Pancreas (tissue), 10 donors: Measurements from ENCODE around the gene MINDY3. TPM values are rescaled to one million over a fixed set of nuclear protein-coding genes. Genes with fewer than 3 reads are reported as not detected.
"Not testable (repeated sequence)": the region's sequence is repeated elsewhere in the genome, so short reads cannot be mapped to it uniquely, and the experiment has no call there.

Source experiments
- ATAC-seq, 4 donors: fragments of 200-7000 bp; cut with Tn5 transposase; one replicate each; pipeline versions ENCODE4 v1.8.0 to v1.9.1; 2020; ENCODE audit warnings: mild to moderate bottlenecking in 4 of 4, moderate library complexity in 4 of 4
- DNase-seq, 6 donors: peaks; one replicate each; pipeline ENCODE4 v3.0.0-alpha.2; 2020
- FAIRE-seq: peaks from 2 replicates; lab custom pipeline; 2012; peaks lifted over from hg19 to GRCh38; lab: Jason Lieb, UNC
- H3K27ac ChIP-seq, 4 donors: fragments of 200-600 bp; sonication (generic); 1 replicate in 3 of 4; 2 replicates in 1 of 4; pipeline versions ENCODE4 v1.5.0 to v1.8.0; 2020
- H3K27me3 ChIP-seq, 4 donors: fragments of 200-600 bp; one replicate each; pipeline ENCODE4 v1.8.0; 2021
- H3K36me3 ChIP-seq, 3 donors: fragments of 200-600 bp; sonication (generic) in 1 of 3; one replicate each; pipeline versions ENCODE4 v1.5.0 to v1.8.0; 2020 to 2021
- H3K4me1 ChIP-seq, 3 donors: fragments of 200-600 bp; one replicate each; pipeline ENCODE4 v1.8.0; 2021
- H3K4me3 ChIP-seq, 4 donors: fragments of 200-600 bp; sonication (generic) in 2 of 4; one replicate each; pipeline versions ENCODE4 v1.5.0 to v1.8.0; 2020 to 2021
- H3K9me3 ChIP-seq, 4 donors: fragments of 200-600 bp; one replicate each; pipeline ENCODE4 v1.8.0; 2021
- CTCF ChIP-seq, 4 donors: fragments of 200-600 bp; sonication (generic) in 3 of 4; IDR thresholded peaks; one replicate each; pipeline versions ENCODE4 v1.5.0 to v1.8.0; 2021; ENCODE audit warnings: antibody characterized with exemption in 4 of 4
- WGBS, 2 donors: extraction: QIAGEN DNeasy Blood & Tissue Kit; methylation state at CpG; one replicate each; pipeline ENCODE4 v1.1.7; 2013; 5-methylcytosine and 5-hydroxymethylcytosine counted together
- intact Hi-C, 3 donors: fragments of 100-400 bp; cut with DNase I; formaldehyde crosslinking; loops; one replicate each; pipeline versions ENCODE4 v1.11.1 to v1.14.2; 2022
- polyA plus RNA-seq, 2 donors: library from polyadenylated mRNA; stranded (reverse); fragments of 200-250 nt; gene quantifications; one replicate each; pipeline ENCODE4 v1.2.3, GENCODE V29; 2013
- total RNA-seq, 6 donors: library from RNA; stranded (reverse); fragmentation: NEBNext Ultra II Directional in 4 of 6; extraction: Animal tissue kit (Norgen Biotek cat#: 25700) in 4 of 6; gene quantifications; one replicate each; pipeline versions ENCODE4 v1.2.1 to v1.2.4, GENCODE V29; 2021 to 2023
- donor health status: healthy with polysubstance abuse.
- donor health status: DM: no; HTN: no; CAD: no; lungs with moderate emphysema.
- donor health status: DM: no; HTN: no; CAD: no.
- donor health status: control.
- donor health status: control.
- donor health status: Bipolar disorder and iron deficiency.
- donor health status: DM: yes; HTN: yes; CAD: no.
- donor health status: DM: no; HTN: no; CAD: no.
- donor health status: DM: no; HTN: no; CAD: no.
- donor health status: DM: yes; HTN: yes; CAD: no.

Gene MINDY3
- total and polyA plus RNA-seq, 8 donors, result 6.9 to 14.6 (median 11.6) TPM

DNA sequence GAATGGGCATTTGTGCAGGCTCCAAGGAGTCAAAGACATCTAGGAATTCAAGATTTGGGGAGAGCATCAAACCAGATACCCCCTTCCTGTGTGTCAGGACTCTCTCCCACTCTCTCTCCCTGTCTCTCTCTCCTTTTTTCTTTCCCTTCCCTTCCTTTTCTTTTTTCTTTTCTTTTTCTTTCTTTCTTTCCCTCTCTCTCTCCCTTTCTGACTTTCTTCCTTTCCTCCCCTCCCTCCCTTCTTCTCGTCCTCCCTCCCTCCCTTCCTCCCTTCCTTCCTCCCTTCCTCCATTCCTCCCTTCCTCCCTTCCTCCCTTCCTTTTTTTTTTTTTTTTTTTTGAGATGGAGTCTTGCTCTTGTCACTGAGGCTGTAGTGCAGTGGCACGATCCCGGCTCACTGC, 24.1 kb upstream of the MINDY3 start:
- Histone ChIP-seq H3K9me3 (no peaks in the 10 kb centered on the region), H3K4me3 (no peak overlapping the region), H3K36me3 (no peaks in the 10 kb centered on the region), H3K27me3 (peaks cover 0 to 4% (median 0%) of the 10 kb centered on the region in 4 donors), H3K4me1 (no peaks in the 10 kb centered on the region), H3K27ac (no peak overlapping the region)
- intact Hi-C loops, result no loop called here
- DNase-seq, result no peak
- ATAC-seq, result no peak
- 76 to 81% methylated on average over 3 of the region's 3 CpGs for WGBS, 2 donors
- TF ChIP-seq CTCF (IDR thresholded peaks at IDR 0.05), result no peak
- no peak for FAIRE-seq

- H3K27ac ChIP-seq, result no peak overlapping the region
- FAIRE-seq (no peak), DNase-seq (no peak), ATAC-seq (no peak)
- H3K4me1 ChIP-seq, result no peaks in the 10 kb centered on the region
- no peak for TF ChIP-seq CTCF (IDR thresholded peaks at IDR 0.05)
- peaks cover 0 to 7% (median 1%) of the 10 kb centered on the region in 4 donors for H3K27me3 ChIP-seq
- H3K36me3 ChIP-seq, result no peaks in the 10 kb centered on the region
- no peak overlapping the region for H3K4me3 ChIP-seq
- 68 to 75% methylated on average over 1 of the region's 1 CpG for WGBS, 2 donors
- H3K9me3 ChIP-seq, result no peaks in the 10 kb centered on the region
- intact Hi-C loops, result no loop called here
Measured at GRCh38 chr10:15881542-15881941, 21.2 kb upstream of the MINDY3 start.

DNA sequence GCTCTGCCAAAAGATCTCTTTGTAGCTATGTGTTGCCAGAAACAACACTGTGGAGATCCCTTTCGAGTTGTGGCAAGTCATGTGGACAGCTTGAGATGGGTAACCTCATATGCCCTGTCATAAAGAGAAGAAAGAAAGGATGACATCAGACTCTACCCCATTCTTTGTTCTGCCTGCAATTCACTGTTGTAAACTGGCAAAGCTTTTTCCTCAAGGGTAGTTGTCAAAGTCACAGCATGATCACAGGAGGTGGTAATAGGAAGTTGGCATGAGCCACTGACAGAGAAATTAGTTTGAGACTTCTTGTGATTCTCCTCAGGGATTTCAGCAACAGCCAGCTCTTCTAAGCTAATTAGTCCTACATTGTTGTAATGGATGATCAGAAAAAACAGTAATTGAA, 19.4 kb upstream of the MINDY3 start:
- no peak for ATAC-seq
- Histone ChIP-seq H3K27ac (no peak overlapping the region), H3K9me3 (no peaks in the 10 kb centered on the region), H3K36me3 (no peaks in the 10 kb centered on the region), H3K4me1 (no peaks in the 10 kb centered on the region), H3K27me3 (peaks cover 0 to 7% (median 1%) of the 10 kb centered on the region in 4 donors), H3K4me3 (no peak overlapping the region)
- WGBS, 2 donors, result 34 to 57% methylated on average over 1 of the region's 1 CpG
- no peak for FAIRE-seq
- no peak for DNase-seq
- TF ChIP-seq CTCF (IDR thresholded peaks at IDR 0.05), result no peak
- intact Hi-C loops, result no loop called here

GRCh38 chr10:15879058-15879457, 18.8 kb upstream of the MINDY3 start:
- intact Hi-C loops, result no loop called here
- Histone ChIP-seq H3K4me1 (no peaks in the 10 kb centered on the region), H3K9me3 (no peaks in the 10 kb centered on the region), H3K36me3 (no peaks in the 10 kb centered on the region), H3K4me3 (no peak overlapping the region), H3K27ac (no peak overlapping the region), H3K27me3 (peaks cover 0 to 7% (median 1%) of the 10 kb centered on the region in 4 donors)
- DNase-seq, result no peak
- peak; percentile 49 for FAIRE-seq
- peak in 2 of 4 donors; percentile 33 to 40 for TF ChIP-seq CTCF (IDR thresholded peaks at IDR 0.05)
- peak in 3 of 4 donors; percentile 58 to 63 (median 60) for ATAC-seq
- WGBS, 2 donors, result 23 to 38% methylated on average over 2 of the region's 2 CpGs

DNA sequence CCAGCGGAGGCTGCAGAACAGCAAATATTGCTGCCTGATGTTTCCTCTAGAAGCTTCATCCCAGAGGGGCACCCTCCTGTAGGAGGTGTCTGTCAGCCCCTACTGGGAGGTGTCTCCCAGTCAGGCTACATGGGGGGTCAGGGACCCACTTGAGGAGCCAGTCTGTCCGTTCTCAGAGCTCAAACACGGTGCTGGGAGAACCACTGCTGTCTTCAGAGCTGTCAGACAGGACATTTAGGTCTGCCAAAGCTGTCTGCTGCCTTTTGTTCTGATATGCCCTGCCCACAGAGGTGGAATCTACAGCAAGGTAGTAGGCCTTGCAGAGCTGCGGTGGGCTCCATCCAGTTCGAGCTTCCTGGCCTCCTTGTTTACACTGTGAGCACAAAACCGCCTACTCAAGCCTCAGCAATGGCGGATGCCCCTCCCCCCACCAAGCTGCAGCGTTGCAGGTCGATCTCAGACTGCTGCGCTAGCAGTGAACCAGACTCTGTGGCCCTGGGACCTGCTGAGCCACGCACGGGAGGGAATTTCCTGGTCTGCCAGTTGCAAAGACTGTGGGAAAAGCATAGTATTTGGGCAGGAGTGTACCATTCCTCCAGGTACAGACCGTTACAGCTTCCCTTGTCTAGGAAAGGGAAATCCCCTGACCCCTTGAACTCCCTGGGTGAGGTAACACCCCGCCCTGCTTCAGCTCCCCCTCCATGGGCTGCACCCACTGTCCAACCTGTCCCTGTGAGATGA, 17.7 kb upstream of the MINDY3 start:
- WGBS, 2 donors, result 27 to 30% methylated on average over 14 of the region's 14 CpGs
- peaks cover 0 to 7% (median 1%) of the 10 kb centered on the region in 4 donors for H3K27me3 ChIP-seq
- no peak overlapping the region for H3K27ac ChIP-seq
- peak in 1 of 4 donors; percentile 17 for ATAC-seq
- no peaks in the 10 kb centered on the region for H3K36me3 ChIP-seq
- intact Hi-C loops, result no loop called here
- no peak overlapping the region for H3K4me3 ChIP-seq
- no peak for FAIRE-seq
- H3K9me3 ChIP-seq, result no peaks in the 10 kb centered on the region
- no peaks in the 10 kb centered on the region for H3K4me1 ChIP-seq
- peak in 1 of 6 donors; percentile 40 for DNase-seq
- TF ChIP-seq CTCF (IDR thresholded peaks at IDR 0.05), result no peak

GRCh38 chr10:15876274-15876673, 16.0 kb upstream of the MINDY3 start:
- ATAC-seq, H3K4me3 ChIP-seq, H3K9me3 ChIP-seq, DNase-seq, intact Hi-C loops, FAIRE-seq, H3K36me3 ChIP-seq, H3K27ac ChIP-seq, H3K4me1 ChIP-seq: not testable (repeated sequence)
- H3K27me3 ChIP-seq, result peaks cover 0 to 21% (median 1%) of the 10 kb centered on the region in 4 donors
- WGBS, 2 donors, result 55 to 59% methylated on average over 4 of the region's 4 CpGs

DNA sequence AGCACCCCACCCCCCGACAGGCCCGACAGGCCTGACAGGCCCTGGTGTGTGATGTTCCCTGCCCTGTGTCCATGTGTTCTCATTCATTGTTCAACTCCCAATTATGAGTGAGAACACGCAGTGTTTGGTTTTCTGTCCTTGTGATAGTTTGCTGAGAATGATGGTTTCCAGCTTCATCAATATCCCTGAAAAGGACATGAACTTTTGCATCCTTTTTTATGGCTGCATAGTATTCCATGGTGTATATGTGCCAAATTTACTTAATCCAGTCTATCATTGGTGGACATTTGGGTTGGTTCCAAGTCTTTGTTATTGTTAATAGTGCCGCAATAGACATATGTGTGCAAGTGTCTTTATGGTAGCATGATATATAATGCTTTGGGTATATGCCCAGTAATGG, 12.3 kb upstream of the MINDY3 start:
- H3K36me3 ChIP-seq, H3K27ac ChIP-seq, H3K9me3 ChIP-seq, intact Hi-C loops, ATAC-seq, FAIRE-seq, H3K4me3 ChIP-seq, DNase-seq, H3K4me1 ChIP-seq: not testable (repeated sequence)
- H3K27me3 ChIP-seq, result peaks cover 0 to 29% (median 2%) of the 10 kb centered on the region in 4 donors
- 72 to 91% methylated on average over 4 of the region's 4 CpGs for WGBS, 2 donors
